Neural progenitor cell (in vitro differentiated cells): ENCODE measurements around the gene ITIH5.

ENCODE experiments used
- CTCF ChIP-seq: fragments of 200-600 bp; sonication (generic); IDR thresholded peaks from 2 replicates; pipeline ENCODE4 v1.5.1; 2017; ENCODE audit warnings: antibody characterized with exemption, mild to moderate bottlenecking
- EZH2 ChIP-seq: fragments of 200-600 bp; sonication (generic); IDR thresholded peaks from 2 replicates; pipeline ENCODE4 v1.6.1; 2017; ENCODE audit warnings: antibody characterized with exemption, mild to moderate bottlenecking, moderate library complexity

- TF ChIP-seq CTCF (no peak), EZH2 (no peak)
Measured at GRCh38 chr10:7715515-7715914, 48.7 kb upstream of the ITIH5 start.
